Activated CD8-positive, alpha-beta memory T cell treated with anti-CD3 and anti-CD28 coated beads for 48 hours (primary cell): Measurements from ENCODE around the gene SPATA16.

Experiments used
- DNase-seq, 3 experiments: peaks; one replicate each; pipeline ENCODE4 v3.0.0-alpha.2; 2020; ENCODE audit warnings: low read depth in 2 of 3, low spot score in 2 of 3

SPATA16 gene

GRCh38 chr3:172846103-172846561 lies 294.9 kb downstream of the SPATA16 start:
- DNase-seq = no peak

- DNase-seq = no peak
Measured at GRCh38 chr3:172844428-172844827, 296.6 kb downstream of the SPATA16 start.

- no peak for DNase-seq
Measured at GRCh38 chr3:172840913-172841312, 300.1 kb downstream of the SPATA16 start.

GRCh38 chr3:172840463-172840862 lies 300.6 kb downstream of the SPATA16 start:
- no peak for DNase-seq

- DNase-seq = no peak
Measured at GRCh38 chr3:172839679-172840078, 301.4 kb downstream of the SPATA16 start.
